GM23338 (cell line): ENCODE data around the gene RPS14. TPM values are rescaled to one million over a fixed set of nuclear protein-coding genes. Genes with fewer than 3 reads are reported as not detected.
A peak's percentile ranks its signal among the peaks of the same experiment; 100 is the strongest.
"Not testable (repeated sequence)": the region's sequence is repeated elsewhere in the genome, so short reads cannot be mapped to it uniquely, and the experiment has no call there.

Experiments
- ATAC-seq: fragments of 200-7000 bp; cut with Tn5 transposase; 3 replicates; pipeline ENCODE4 v1.9.1; 2020
- DNase-seq: peaks from one replicate; pipeline ENCODE4 v3.0.0-alpha.2; 2015; ENCODE audit warnings: low spot score
- H2AFZ ChIP-seq: fragments of 200-600 bp; sonication (generic); 2 replicates; pipeline ENCODE4 v1.8.0; 2016; ENCODE audit warnings: antibody characterized with exemption, mild to moderate bottlenecking, moderate library complexity
- H3F3A ChIP-seq: fragments of 200-600 bp; sonication (generic); replicated peaks from 2 replicates; pipeline ENCODE4 v1.8.0; 2017; ENCODE audit warnings: antibody characterized with exemption, mixed run types, low read depth
- H3K27ac ChIP-seq: fragments of 200-600 bp; sonication (generic); 2 replicates; pipeline ENCODE4 v1.6.1; 2016; ENCODE audit warnings: low read depth
- H3K27me3 ChIP-seq: fragments of 200-600 bp; sonication (generic); 2 replicates; pipeline ENCODE4 v1.8.0; 2016; ENCODE audit warnings: mild to moderate bottlenecking, mixed run types, moderate library complexity; ENCODE audit not compliant: insufficient read depth
- H3K36me3 ChIP-seq: fragments of 200-600 bp; sonication (generic); 2 replicates; pipeline ENCODE4 v1.8.0; 2016; ENCODE audit warnings: mild to moderate bottlenecking; ENCODE audit not compliant: insufficient read depth
- H3K4me1 ChIP-seq: fragments of 200-600 bp; sonication (generic); 2 replicates; pipeline ENCODE4 v1.8.0; 2016; ENCODE audit warnings: mild to moderate bottlenecking, moderate library complexity; ENCODE audit not compliant: insufficient read depth
- H3K4me2 ChIP-seq: fragments of 200-600 bp; sonication (generic); 2 replicates; pipeline ENCODE4 v1.7.1; 2017; ENCODE audit warnings: mixed run types
- H3K4me3 ChIP-seq: fragments of 200-600 bp; sonication (generic); 2 replicates; pipeline ENCODE4 v1.6.1; 2016; ENCODE audit warnings: mixed run types
- H3K79me2 ChIP-seq: fragments of 200-600 bp; sonication (generic); replicated peaks from 2 replicates; pipeline ENCODE4 v1.8.0; 2017; ENCODE audit warnings: mild to moderate bottlenecking; ENCODE audit not compliant: insufficient read depth
- H3K9me2 ChIP-seq: fragments of 200-600 bp; sonication (generic); 2 replicates; pipeline ENCODE4 v1.8.0; 2017; ENCODE audit not compliant: insufficient read depth
- H4K20me1 ChIP-seq: fragments of 200-600 bp; sonication (generic); replicated peaks from 2 replicates; pipeline ENCODE4 v1.8.0; 2017; ENCODE audit warnings: mild to moderate bottlenecking; ENCODE audit not compliant: insufficient read depth
- H3K27ac Mint-ChIP-seq: 2 replicates; pipeline ENCODE4 v1.8.0; 2020; ENCODE audit warnings: inconsistent platforms, mild to moderate bottlenecking, moderate library complexity, mixed read lengths
- H3K27me3 Mint-ChIP-seq: 3 replicates; pipeline ENCODE4 v1.8.0; 2022; ENCODE audit warnings: low read depth, mild to moderate bottlenecking, moderate library complexity, mixed read lengths, inconsistent platforms; ENCODE audit not compliant: insufficient read depth, poor library complexity
- H3K36me3 Mint-ChIP-seq: 3 replicates; pipeline ENCODE4 v1.8.0; 2021; ENCODE audit warnings: low read depth, mild to moderate bottlenecking, inconsistent platforms, moderate library complexity, mixed read lengths
- H3K4me1 Mint-ChIP-seq: 3 replicates; pipeline ENCODE4 v1.8.0; 2020; ENCODE audit warnings: mild to moderate bottlenecking, inconsistent platforms, mixed read lengths
- H3K4me3 Mint-ChIP-seq: 3 replicates; pipeline ENCODE4 v1.8.0; 2021; ENCODE audit warnings: moderate library complexity, mild to moderate bottlenecking, inconsistent platforms, mixed read lengths
- H3K9me3 Mint-ChIP-seq: 3 replicates; pipeline ENCODE4 v1.8.0; 2020; ENCODE audit warnings: moderate library complexity, mild to moderate bottlenecking, inconsistent platforms, mixed read lengths
- CREB1 ChIP-seq: fragments of 250-450 bp; sonication (Bioruptor Pico); IDR thresholded peaks from 2 replicates; pipeline ENCODE4 v1.5.0; 2020; ENCODE audit warnings: low read depth, mild to moderate bottlenecking, moderate library complexity
- EZH2 ChIP-seq: fragments of 200-600 bp; sonication (generic); IDR thresholded peaks from one replicate; pipeline ENCODE4 v1.8.0; 2017; ENCODE audit warnings: antibody characterized with exemption, mild to moderate bottlenecking, low read depth; ENCODE audit not compliant: unreplicated experiment
- EZH2phosphoT487 ChIP-seq: fragments of 200-600 bp; sonication (generic); IDR thresholded peaks from one replicate; pipeline ENCODE4 v1.8.1; 2018; ENCODE audit warnings: antibody characterized with exemption; ENCODE audit not compliant: unreplicated experiment
- JUNB ChIP-seq: IDR thresholded peaks from one replicate; pipeline ENCODE4 v1.6.1; 2016; ENCODE audit warnings: antibody characterized with exemption; ENCODE audit not compliant: unreplicated experiment
- NANOG ChIP-seq: IDR thresholded peaks from 2 replicates; pipeline ENCODE4 v1.6.1; 2016; ENCODE audit warnings: antibody characterized with exemption, borderline replicate concordance
- STAT1 ChIP-seq: IDR thresholded peaks from one replicate; pipeline ENCODE4 v1.6.1; 2016; ENCODE audit warnings: antibody characterized with exemption; ENCODE audit not compliant: unreplicated experiment
- ZNF331 ChIP-seq: fragments of 250-450 bp; sonication (Bioruptor Pico); IDR thresholded peaks from 2 replicates; pipeline ENCODE4 v1.5.0; 2020; ENCODE audit warnings: low read depth, mild to moderate bottlenecking, moderate library complexity
- polyA plus RNA-seq: library from polyadenylated mRNA; unstranded; fragments of >200 nt; fragmentation: Nextera tagmentation; extraction: Ambion mirVana; gene quantifications from 2 replicates; pipeline ENCODE4 v1.2.1, GENCODE V29; 2016
- total RNA-seq: library from RNA; depleted of rRNA; stranded (reverse); fragments of >200 nt; shearing (Covaris generic); gene quantifications from 2 replicates; pipeline ENCODE4 v1.2.3, GENCODE V29; 2014
- TF ChIP-seq, protein P1 (sequence below), 2 experiments: fragments of 200-600 bp in 1 of 2; sonication (generic) in 1 of 2; conservative IDR thresholded peaks; 2 replicates each; pipeline versions ENCODE4 v1.5.1 to v1.6.1; 2016 to 2017; ENCODE audit warnings: antibody characterized with exemption in 2 of 2, low read depth in 2 of 2, mild to moderate bottlenecking in 2 of 2, moderate library complexity in 1 of 2

Gene RPS14
- total and polyA plus RNA-seq, 2 experiments from 2014 or later, result 1,443 to 2,790 TPM

DNA sequence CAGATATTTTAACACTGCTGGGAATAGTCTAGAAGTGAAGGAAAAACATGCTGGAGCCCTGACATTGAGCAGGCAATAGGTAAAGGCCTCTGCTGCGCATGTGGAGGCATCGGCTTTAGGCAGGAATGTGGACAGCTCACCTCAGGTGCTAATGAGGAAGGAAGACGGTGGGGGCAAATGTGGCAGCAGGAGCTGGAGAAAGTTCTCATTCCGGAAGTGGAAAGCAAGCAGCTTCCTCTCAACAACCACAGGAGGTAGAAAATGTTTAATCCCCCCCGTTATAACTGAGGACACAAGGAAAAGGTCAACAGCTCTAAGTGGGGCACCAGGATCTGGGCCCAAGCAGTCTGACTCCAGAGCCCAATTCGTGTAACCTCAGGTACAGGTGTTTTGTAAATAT, 7.6 kb upstream of the RPS14 start:
- Histone ChIP-seq H4K20me1 (no peaks in the 10 kb centered on the region), H3K4me2 (no peak overlapping the region), H3K4me1 (peaks cover 29% of the 10 kb centered on the region), H3K79me2 (no peaks in the 10 kb centered on the region), H3K9me2 (no peaks in the 10 kb centered on the region), H3K4me3 (no peak overlapping the region), H3F3A (peaks cover 4% of the 10 kb centered on the region; the same call in 1 of the 2 replicates), H3K27ac (no peak overlapping the region), H2AFZ (no peak overlapping the region), H3K36me3 (no peaks in the 10 kb centered on the region), H3K27me3 (no peaks in the 10 kb centered on the region)
- DNase-seq, result no peak
- Mint-ChIP-seq H3K27me3 (peaks cover 18% of the 10 kb centered on the region), H3K4me3 (no peak overlapping the region), H3K36me3 (peaks cover 3% of the 10 kb centered on the region; the same call in 1 of the 3 replicates), H3K9me3 (no peaks in the 10 kb centered on the region), H3K4me1 (peaks cover 34% of the 10 kb centered on the region), H3K27ac (no peak overlapping the region)
- ATAC-seq, result no peak
- no peak for TF ChIP-seq EZH2

DNA sequence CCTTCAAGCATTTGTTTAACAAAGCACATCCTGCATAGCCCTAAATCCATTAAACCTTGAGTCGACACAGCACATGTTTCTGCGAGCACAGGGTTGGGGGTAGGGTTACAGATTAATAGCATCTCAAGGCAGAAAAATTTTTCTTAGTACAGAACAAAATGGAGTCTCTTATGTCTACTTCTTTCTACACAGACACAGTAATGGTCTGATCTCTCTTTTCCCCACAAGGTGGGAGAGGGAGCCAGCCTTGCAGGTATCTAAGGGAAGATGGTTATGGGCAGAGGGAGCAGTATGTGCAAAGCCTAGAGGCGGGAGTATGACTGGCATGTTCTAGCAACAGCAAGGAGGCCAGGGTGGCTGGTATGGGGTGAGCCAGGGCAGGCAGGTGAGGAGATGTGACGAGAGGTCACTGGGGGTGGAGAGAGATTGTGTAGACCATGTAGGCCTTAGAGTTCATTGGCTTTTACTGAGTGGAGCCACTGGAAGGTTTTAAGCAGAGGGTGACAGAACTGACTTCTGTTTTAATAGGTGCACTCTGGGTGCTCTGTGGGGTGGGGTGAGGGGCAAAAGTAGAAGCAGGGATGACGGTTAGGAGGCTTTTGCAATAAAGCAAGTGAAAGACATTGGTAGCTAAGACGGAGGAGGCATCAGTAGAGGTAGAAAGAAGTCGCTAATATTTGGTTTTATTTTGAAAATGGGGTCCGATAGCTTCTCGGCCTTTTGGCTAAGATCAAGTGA, 5.1 kb upstream of the RPS14 start:
- Histone ChIP-seq H3K4me1 (peaks cover 13% of the 10 kb centered on the region; the same call in 1 of the 2 replicates), H3K4me2 (peak overlapping the region; percentile 60; the same call in 1 of the 2 replicates), H3K4me3 (no peak overlapping the region), H3K9me2 (no peaks in the 10 kb centered on the region), H3K36me3 (no peaks in the 10 kb centered on the region), H3K27ac (no peak overlapping the region), H3F3A (peaks cover 4% of the 10 kb centered on the region; the same call in 1 of the 2 replicates), H3K79me2 (no peaks in the 10 kb centered on the region), H4K20me1 (no peaks in the 10 kb centered on the region), H2AFZ (no peak overlapping the region; the same call in 1 of the 2 replicates), H3K27me3 (no peaks in the 10 kb centered on the region)
- Mint-ChIP-seq H3K4me1 (peaks cover 16% of the 10 kb centered on the region), H3K27ac (no peak overlapping the region), H3K27me3 (peaks cover 11% of the 10 kb centered on the region), H3K9me3 (peaks cover 3% of the 10 kb centered on the region; the same call in 2 of the 3 replicates), H3K36me3 (peaks cover 3% of the 10 kb centered on the region; the same call in 2 of the 3 replicates), H3K4me3 (no peak overlapping the region)
- DNase-seq (no peak), ATAC-seq (no peak)
- TF ChIP-seq STAT1 (no peak), EZH2phosphoT487 (no peak), ZNF331 (CRISPR knock-in tag) (no peak)

DNA sequence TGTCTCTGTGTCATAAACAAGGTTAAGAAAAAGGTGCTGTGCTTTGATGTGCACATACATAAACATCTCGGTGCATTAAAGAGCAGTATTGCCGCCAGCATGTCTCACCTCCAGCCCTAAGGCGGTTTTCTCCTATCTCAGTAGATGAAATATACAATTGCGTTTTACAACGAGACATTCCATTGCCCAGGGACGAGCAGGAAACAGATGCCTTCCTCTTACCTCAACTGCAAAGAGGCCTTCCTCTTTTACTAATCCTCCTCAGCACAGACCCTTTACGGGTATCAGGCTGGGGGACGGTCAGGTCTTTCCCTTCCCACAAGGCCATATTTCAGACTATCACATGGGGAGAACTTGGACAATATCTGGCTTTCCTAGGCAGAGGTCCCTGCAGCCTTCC, 4.5 kb upstream of the RPS14 start:
- not testable (repeated sequence) for H3K4me1 ChIP-seq, DNase-seq, H3K36me3 Mint-ChIP-seq, ATAC-seq, H3K4me2 ChIP-seq, H3K4me1 Mint-ChIP-seq, H3K4me3 ChIP-seq, H3K79me2 ChIP-seq, H3K36me3 ChIP-seq, H2AFZ ChIP-seq, H3K4me3 Mint-ChIP-seq, H3K9me3 Mint-ChIP-seq, H3F3A ChIP-seq, H3K27ac Mint-ChIP-seq, H3K27ac ChIP-seq, H3K27me3 ChIP-seq, H3K9me2 ChIP-seq, H4K20me1 ChIP-seq
- H3K27me3 Mint-ChIP-seq, result peaks cover 11% of the 10 kb centered on the region

DNA sequence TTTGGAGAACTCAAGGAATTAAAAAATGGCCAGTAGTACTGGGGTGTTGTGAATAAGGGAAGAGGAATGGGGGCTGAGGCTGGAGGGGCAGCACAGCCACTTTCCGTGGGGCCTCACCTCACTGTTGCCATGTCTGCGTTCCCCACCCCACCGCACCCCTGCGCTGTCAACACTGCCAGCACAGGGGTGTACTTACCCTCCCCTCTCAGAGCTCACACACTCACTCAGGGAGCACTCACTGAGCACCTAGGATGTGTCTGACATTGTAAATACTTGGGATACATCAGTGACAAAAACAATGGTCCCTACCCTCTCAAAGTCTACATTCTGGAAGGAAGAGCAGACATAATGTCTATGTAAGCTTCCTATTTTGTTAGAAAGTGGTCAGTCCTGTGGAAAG, 3.4 kb upstream of the RPS14 start:
- H3K4me3 ChIP-seq, result no peak overlapping the region
- peaks cover 14% of the 10 kb centered on the region; the same call in 1 of the 2 replicates for H3K4me1 ChIP-seq
- Mint-ChIP-seq H3K9me3 (peaks cover 3% of the 10 kb centered on the region; the same call in 2 of the 3 replicates), H3K4me3 (no peak overlapping the region), H3K27me3 (peaks cover 16% of the 10 kb centered on the region), H3K27ac (no peak overlapping the region), H3K36me3 (peaks cover 20% of the 10 kb centered on the region), H3K4me1 (peaks cover 14% of the 10 kb centered on the region)
- H2AFZ ChIP-seq, result no peak overlapping the region
- H4K20me1 ChIP-seq, result peaks cover 10% of the 10 kb centered on the region
- peaks cover 16% of the 10 kb centered on the region for H3K79me2 ChIP-seq
- H3K36me3 ChIP-seq, result peaks cover 9% of the 10 kb centered on the region; the same call in 1 of the 2 replicates
- H3F3A ChIP-seq, result peaks cover 17% of the 10 kb centered on the region
- no peak overlapping the region for H3K4me2 ChIP-seq
- no peaks in the 10 kb centered on the region for H3K9me2 ChIP-seq
- ATAC-seq (no peak), DNase-seq (no peak)
- H3K27ac ChIP-seq, result no peak overlapping the region
- H3K27me3 ChIP-seq, result no peaks in the 10 kb centered on the region
- TF ChIP-seq JUNB (no peak), STAT1 (no peak), EZH2phosphoT487 (no peak), CREB1 (CRISPR knock-in tag) (no peak), ZNF331 (CRISPR knock-in tag) (no peak), NANOG (no peak)
- TF ChIP-seq, protein P1, sequence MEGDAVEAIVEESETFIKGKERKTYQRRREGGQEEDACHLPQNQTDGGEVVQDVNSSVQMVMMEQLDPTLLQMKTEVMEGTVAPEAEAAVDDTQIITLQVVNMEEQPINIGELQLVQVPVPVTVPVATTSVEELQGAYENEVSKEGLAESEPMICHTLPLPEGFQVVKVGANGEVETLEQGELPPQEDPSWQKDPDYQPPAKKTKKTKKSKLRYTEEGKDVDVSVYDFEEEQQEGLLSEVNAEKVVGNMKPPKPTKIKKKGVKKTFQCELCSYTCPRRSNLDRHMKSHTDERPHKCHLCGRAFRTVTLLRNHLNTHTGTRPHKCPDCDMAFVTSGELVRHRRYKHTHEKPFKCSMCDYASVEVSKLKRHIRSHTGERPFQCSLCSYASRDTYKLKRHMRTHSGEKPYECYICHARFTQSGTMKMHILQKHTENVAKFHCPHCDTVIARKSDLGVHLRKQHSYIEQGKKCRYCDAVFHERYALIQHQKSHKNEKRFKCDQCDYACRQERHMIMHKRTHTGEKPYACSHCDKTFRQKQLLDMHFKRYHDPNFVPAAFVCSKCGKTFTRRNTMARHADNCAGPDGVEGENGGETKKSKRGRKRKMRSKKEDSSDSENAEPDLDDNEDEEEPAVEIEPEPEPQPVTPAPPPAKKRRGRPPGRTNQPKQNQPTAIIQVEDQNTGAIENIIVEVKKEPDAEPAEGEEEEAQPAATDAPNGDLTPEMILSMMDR (conservative IDR thresholded peaks at IDR 0.05; ENCODE audit: low read depth in 2 of 2), result no peak
